Forelimb muscle (tissue), 1 donor: ENCODE data around the gene TMEM131. TPM values are rescaled to one million over a fixed set of nuclear protein-coding genes. Genes with fewer than 3 reads are reported as not detected.
"Not testable (repeated sequence)": the region's sequence is repeated elsewhere in the genome, so short reads cannot be mapped to it uniquely, and the experiment has no call there.

ENCODE experiments used
- DNase-seq: peaks from one replicate; pipeline ENCODE4 v3.0.0-alpha.2; 2013; ENCODE audit warnings: low read depth
- polyA plus RNA-seq: library from polyadenylated mRNA; unstranded; fragments of 120-200 nt; gene quantifications from one replicate; pipeline ENCODE4 v1.2.1, GENCODE V29; 2013; ENCODE audit not compliant: insufficient read length

The TMEM131 gene
- polyA plus RNA-seq, 1 donor, result 46.4 TPM

DNA sequence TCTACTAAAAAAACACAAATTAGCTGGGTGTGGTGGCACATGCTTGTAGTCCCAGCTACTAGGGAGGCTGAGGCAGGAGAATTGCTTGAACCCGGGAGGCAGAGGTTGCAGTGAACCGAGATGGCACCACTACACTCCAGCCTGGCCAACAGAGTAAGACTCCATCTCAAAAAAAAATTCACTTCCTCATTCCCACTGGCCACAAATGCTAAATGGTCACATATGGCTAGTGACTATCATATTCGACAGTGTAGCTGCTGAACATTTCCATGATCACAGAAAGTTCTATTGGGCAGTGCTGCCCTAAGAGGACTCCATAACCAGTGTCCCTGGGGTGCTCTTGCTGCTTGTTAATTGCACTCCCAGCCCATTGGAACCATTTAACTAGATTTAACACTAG is 26.3 kb upstream of the TMEM131 start:
- not testable (repeated sequence) for DNase-seq

DNA sequence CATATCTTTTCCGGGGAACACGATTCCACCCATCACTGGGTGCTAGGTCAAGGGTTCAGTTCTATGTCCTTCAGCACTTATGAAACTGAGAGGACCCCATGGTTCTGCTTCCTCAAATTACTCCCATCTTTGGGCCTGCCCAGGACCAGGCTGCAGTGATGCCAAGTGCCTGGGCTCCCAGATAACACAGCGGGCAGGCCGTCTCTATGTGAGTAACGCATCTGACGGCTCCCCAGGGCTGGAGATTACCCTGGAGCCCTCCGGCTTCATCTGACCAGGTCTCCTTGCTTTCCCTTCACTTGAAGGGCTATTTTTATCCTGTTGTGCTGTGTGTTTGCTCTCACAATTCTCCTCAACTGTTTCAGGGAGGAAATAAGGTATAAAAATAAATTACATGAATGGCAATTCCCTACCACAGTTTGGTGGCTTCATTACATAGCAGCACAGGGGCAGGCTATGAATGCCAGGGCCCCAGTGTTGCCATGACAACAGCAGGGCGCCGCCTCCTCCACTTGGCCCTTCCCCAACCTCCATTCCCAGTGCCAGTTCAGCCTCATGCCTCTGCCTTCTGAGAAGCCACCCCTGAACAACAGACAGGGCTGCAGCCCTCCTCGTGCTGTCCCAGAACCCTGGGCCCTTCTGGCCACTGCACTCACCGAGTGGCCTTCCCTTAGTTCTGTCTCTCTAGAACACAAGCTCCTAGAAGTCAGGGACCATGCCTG is 25.4 kb upstream of the TMEM131 start:
- DNase-seq, result no peak

DNA sequence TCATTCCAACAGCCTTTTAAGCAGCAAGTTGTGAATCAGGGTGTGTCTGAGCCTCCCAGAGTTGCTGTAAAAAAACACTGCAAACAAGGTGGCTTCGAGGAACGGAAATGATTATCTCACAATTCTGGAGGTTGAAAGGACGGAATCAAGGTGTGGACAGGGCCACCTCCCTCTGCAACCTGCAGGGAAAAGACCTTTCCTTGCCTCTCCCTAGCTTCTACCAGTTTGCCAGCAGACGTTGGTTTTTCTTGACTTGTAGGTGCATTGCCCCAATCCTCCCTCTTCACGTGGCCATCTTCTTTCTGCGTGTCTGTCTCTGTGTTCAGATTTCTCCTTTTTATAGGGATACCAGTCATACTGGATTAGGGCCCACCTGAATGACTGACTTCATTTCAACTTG is 24.8 kb upstream of the TMEM131 start:
- no peak for DNase-seq

DNA sequence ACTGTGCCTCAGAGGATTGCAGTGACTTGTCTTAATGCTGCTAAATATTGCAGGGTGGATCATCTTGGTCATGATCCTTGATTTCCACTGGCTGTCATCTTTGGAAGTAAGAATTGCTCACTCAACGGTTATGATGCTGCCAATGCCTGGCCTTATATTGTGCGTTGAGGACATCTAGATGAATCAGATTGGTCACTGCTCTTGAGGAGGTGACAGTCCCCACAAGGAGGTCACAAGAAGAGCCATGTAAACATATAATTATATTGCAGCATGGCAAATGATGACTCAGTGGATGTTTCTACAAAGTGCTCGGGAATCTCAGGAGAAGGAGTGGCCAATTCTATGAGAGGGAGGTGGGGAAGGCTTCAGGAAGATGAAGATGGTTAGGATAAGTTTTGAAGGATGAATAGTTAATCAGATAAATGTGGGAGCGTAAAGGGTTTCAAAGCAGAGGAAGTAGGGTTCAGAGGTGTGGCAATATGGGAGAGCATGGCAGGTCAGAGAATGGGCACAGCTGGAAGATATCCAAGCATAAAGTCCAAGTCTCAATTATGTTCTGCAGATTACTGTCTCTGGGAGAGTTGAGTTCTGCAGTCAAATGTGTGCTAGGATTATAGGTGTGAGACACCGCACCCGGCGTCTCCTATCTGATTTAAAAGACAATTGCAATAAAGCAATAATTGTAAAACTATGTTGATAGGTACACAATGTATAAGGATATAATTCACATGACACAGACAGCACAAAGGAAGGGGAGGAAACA is 21.3 kb upstream of the TMEM131 start:
- DNase-seq, result no peak

GRCh38 chr2:98015671-98016070 is 19.9 kb upstream of the TMEM131 start:
- DNase-seq, result no peak

- DNase-seq, result no peak
These were observed 18.6 kb upstream of the TMEM131 start for GRCh38 chr2:98014379-98014778.

DNA sequence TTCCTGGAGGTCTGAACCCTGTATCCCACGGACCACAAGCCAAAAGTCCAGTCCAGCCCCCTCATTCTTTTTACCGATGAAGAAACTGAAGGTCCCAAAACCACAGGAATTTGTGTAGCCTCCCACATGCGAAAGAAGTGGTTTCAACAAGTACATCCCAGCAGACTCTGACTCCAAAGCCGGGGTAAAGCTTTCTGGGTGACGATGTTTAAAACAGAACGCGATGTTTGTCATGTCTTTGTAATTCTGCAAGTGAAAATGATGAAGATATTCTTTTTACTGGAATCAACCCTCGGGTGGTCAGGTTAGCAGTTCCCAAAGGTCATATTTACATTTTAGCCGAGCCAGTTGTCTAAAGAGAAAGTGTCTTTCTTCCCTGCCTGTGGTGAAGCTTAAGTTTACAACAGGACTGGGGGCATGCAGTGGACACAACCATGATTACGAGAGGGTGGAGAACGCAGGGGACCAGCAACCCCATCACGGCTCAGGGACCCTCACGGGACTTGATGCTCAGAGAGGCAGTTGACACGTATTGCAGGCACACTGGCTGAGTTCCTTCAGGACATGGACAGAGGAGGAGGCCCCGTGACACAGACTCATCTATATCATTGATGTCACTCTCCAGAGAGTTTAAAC is 17.8 kb upstream of the TMEM131 start:
- DNase-seq, result no peak

- no peak for DNase-seq
These were observed 16.8 kb upstream of the TMEM131 start for GRCh38 chr2:98012561-98012991.

- no peak for DNase-seq
These were observed 14.4 kb upstream of the TMEM131 start for GRCh38 chr2:98009887-98010760.

- DNase-seq, result no peak
These were observed 12.7 kb upstream of the TMEM131 start for GRCh38 chr2:98008415-98008814.

GRCh38 chr2:98006378-98006777 is 10.6 kb upstream of the TMEM131 start:
- DNase-seq, result no peak

DNA sequence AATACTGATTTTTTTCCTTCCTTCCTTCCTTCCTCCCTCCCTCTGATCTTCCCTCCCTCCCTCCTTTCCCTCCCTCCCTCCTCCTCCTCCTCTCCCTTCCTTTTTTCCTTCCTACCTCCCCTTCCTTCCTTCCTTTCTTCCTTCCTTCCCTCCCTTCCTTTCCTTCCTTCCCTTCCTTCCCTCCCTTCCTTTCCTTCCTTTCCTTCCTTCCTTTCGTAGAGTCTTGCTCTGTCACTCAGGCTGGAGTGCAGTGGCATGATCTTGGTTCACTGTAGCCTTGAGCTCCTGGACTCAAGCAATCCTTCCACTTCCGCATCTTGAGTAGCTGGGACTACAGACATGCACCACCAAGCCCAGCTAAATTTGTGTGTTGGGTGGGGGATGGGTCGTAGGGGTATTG is 8.9 kb upstream of the TMEM131 start:
- DNase-seq, result no peak

- no peak for DNase-seq
These were observed 8.3 kb upstream of the TMEM131 start for GRCh38 chr2:98004047-98004446.

GRCh38 chr2:97999536-97999935 is 3.8 kb upstream of the TMEM131 start:
- no peak for DNase-seq

DNA sequence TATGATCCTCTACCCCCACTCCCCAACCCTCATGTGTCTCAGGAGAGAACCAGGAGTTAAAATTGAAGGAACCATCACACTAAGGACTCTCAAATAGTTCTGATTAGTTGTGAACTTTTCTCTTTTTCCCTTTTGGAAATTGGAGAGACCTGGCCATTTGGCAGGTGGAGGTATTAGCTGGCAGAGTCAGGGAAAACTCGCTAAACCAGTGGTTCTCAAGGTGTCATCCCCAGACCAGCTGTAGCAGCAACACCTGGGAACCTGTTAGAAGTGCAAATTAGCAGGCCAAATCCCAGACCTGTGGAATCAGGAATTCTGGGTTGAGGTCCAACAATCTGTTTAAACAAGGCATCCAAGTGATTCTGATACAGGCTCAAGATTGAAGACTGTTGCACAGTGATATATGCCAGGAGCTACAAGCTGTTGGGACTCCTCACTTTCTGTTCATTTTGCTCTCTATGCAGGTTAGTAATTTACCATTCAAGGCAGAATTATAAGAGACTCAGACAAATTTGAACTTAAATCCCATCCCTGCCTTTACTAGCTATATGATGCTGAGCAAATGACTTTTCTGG is 2.8 kb upstream of the TMEM131 start:
- no peak for DNase-seq

DNA sequence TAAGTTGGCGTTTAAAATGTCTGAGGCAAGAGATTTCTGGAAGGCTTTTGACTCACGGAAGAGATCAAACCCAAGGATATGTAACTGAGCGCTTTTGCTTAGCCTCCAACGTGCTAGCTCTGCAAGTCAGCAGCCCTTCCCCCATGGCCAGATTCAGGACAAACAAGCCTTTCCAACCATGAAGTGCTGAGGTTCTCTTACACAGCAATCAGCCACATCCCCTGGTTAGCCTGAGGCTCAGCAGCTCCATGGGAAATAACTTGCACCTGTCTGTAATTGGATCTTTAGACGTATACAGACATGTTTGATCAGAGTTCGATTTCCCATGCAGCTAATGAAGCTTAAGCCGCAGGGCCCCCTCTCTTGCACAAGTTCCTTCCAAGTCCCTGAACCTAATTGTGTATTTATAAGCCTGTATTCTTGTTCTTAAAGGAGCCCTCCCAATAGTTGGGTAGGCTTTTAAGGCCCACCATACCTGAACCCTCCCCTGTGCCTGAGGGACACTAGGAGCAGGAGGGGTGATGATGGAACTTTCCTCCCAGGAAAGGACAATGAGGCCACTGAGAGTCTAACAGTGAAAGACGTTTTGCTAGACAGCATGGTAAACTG is 2.1 kb upstream of the TMEM131 start:
- no peak for DNase-seq

GRCh38 chr2:97996679-97997078 is 931 bp upstream of the TMEM131 start:
- no peak for DNase-seq

GRCh38 chr2:97995026-97995733 is 568 bp downstream of the TMEM131 start:
- DNase-seq, result no peak

- no peak for DNase-seq
These were observed 1.3 kb downstream of the TMEM131 start for GRCh38 chr2:97994476-97994875.

GRCh38 chr2:97993926-97994325 is 1.8 kb downstream of the TMEM131 start:
- no peak for DNase-seq
